GM19395 (cell line): ENCODE measurements around the gene CAPN8.

Experiments used
- ATAC-seq: cut with Tn5 transposase; IDR thresholded peaks from one replicate; pipeline ENCODE4 v1.9.1; 2021; ENCODE audit warnings: mild to moderate bottlenecking, moderate library complexity; ENCODE audit not compliant: unreplicated experiment

Gene CAPN8

GRCh38 chr1:223657978-223658377 is 7.5 kb downstream of the CAPN8 start:
- ATAC-seq, result no peak

GRCh38 chr1:223654083-223654482 is 11.4 kb downstream of the CAPN8 start:
- ATAC-seq, result no peak

- no peak for ATAC-seq
Observed at GRCh38 chr1:223653431-223653830, 12.1 kb downstream of the CAPN8 start.

GRCh38 chr1:223653015-223653414 is 12.5 kb downstream of the CAPN8 start:
- ATAC-seq, result no peak

- no peak for ATAC-seq
Observed at GRCh38 chr1:223652436-223652941, 13.0 kb downstream of the CAPN8 start.

GRCh38 chr1:223651291-223651991 is 14.1 kb downstream of the CAPN8 start:
- ATAC-seq, result no peak

- ATAC-seq, result no peak
Observed at GRCh38 chr1:223650465-223650864, 15.0 kb downstream of the CAPN8 start.

- no peak for ATAC-seq
Observed at GRCh38 chr1:223649222-223649621, 16.3 kb downstream of the CAPN8 start.

GRCh38 chr1:223647249-223647648 is 18.3 kb downstream of the CAPN8 start:
- ATAC-seq, result no peak

GRCh38 chr1:223645903-223646302 is 19.6 kb downstream of the CAPN8 start:
- no peak for ATAC-seq

GRCh38 chr1:223642237-223642636 is 23.3 kb downstream of the CAPN8 start:
- no peak for ATAC-seq

- ATAC-seq, result no peak
Observed at GRCh38 chr1:223641523-223642039, 23.9 kb downstream of the CAPN8 start.

- no peak for ATAC-seq
Observed at GRCh38 chr1:223639331-223639749, 26.2 kb downstream of the CAPN8 start.

GRCh38 chr1:223635236-223635635 is 30.3 kb downstream of the CAPN8 start:
- ATAC-seq, result no peak

- no peak for ATAC-seq
Observed at GRCh38 chr1:223634423-223634822, 31.1 kb downstream of the CAPN8 start.

GRCh38 chr1:223631956-223632355 is 33.5 kb downstream of the CAPN8 start:
- no peak for ATAC-seq

GRCh38 chr1:223631473-223631872 is 34.0 kb downstream of the CAPN8 start:
- no peak for ATAC-seq

- ATAC-seq, result no peak
Observed at GRCh38 chr1:223629126-223629457, 36.4 kb downstream of the CAPN8 start.

- peak; percentile 76 for ATAC-seq
Observed at GRCh38 chr1:223628233-223629125, 37.0 kb downstream of the CAPN8 start.

- no peak for ATAC-seq
Observed at GRCh38 chr1:223622132-223622842, 43.2 kb downstream of the CAPN8 start.

GRCh38 chr1:223621312-223621734 is 44.2 kb downstream of the CAPN8 start:
- ATAC-seq, result peak; percentile 91
